ENCODE measurements around the gene RUNX2.

RUNX2 gene

DNA sequence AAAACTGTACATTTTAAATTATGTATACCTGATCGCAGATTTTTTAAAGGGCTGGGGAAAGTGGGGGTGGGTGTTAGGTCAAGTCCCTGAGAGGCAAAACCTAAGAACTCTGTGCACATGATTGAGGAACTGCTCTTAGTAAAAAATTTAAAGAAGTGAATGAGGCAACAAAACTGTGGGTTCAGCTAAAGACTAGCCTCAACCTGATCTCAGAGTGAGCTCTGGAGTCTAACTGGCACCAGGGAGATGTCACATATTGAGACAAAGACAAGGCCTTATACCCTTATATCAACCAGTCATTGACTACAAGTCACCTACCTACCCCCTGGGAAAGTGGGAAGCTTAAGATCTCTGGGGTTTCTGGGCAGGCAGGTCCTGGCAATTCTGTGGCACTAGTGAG, 27.4 kb upstream of the RUNX2 start:
- no peak overlapping the region for H3K27ac ChIP-seq
- TF ChIP-seq, protein P1, sequence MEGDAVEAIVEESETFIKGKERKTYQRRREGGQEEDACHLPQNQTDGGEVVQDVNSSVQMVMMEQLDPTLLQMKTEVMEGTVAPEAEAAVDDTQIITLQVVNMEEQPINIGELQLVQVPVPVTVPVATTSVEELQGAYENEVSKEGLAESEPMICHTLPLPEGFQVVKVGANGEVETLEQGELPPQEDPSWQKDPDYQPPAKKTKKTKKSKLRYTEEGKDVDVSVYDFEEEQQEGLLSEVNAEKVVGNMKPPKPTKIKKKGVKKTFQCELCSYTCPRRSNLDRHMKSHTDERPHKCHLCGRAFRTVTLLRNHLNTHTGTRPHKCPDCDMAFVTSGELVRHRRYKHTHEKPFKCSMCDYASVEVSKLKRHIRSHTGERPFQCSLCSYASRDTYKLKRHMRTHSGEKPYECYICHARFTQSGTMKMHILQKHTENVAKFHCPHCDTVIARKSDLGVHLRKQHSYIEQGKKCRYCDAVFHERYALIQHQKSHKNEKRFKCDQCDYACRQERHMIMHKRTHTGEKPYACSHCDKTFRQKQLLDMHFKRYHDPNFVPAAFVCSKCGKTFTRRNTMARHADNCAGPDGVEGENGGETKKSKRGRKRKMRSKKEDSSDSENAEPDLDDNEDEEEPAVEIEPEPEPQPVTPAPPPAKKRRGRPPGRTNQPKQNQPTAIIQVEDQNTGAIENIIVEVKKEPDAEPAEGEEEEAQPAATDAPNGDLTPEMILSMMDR (conservative IDR thresholded peaks at IDR 0.05), result no peak
- TF ChIP-seq ZFX (IDR thresholded peaks at IDR 0.05), result no peak

DNA sequence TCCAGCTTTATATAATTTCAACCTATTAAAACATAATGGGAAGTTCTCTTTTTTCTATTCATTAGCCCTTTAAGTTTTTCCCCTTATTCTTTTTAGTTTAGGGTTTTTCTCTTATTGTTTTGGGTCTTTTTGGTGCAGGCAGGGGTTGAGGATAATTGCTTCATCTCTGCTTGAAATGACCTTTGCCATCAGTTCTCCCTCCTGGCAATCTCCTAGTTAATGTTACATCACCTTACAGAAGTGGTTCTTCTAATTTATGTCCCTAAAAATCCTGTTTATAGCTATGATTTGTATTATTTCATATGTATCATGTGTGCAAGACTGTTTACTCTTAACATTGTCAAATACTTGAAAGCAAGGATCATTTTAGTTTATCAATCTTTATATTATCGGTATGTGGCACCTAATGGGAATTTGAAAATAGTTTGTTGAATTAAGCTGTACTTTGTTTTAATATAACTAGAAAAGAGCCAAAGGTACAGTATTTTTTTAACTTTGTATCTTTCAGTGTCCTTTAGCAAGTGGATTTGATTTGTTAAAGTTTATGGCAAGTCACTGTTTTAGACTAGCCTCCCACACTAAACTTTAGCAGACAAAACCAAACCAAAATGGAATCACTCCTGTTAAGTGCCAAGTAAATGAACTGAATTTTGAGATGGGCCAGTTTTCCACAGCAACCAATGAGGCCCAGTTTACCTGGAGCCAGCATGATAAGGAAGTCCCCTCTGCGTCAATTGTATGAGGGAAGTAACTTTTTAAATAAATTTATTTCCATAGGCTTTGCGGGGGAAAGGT, 26.6 kb upstream of the RUNX2 start:
- H3K27ac ChIP-seq, result no peak overlapping the region
- no peak for TF ChIP-seq ZFX (IDR thresholded peaks at IDR 0.05)
- TF ChIP-seq, protein P1 (conservative IDR thresholded peaks at IDR 0.05), result no peak

DNA sequence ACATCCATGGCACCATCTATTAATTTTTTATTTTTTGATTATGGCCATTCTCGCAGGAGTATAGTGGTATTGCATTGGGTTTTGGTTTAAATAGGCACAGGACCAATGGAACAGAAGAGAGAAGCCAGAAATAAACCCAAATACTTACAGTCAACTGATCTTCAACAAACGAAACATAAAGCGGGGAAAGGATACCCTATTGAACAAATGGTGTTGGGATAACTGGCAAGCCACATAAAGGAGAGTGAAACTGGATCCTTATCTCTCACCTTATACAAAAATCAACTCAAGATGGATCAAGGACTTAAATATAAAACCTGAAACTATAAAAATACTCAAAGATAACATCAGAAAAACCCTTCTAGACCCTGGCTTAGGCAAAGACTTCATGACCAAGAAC, 25.3 kb upstream of the RUNX2 start:
- no peak overlapping the region for H3K27ac ChIP-seq
- TF ChIP-seq ZFX (IDR thresholded peaks at IDR 0.05), result no peak
- TF ChIP-seq, protein P1 (conservative IDR thresholded peaks at IDR 0.05), result no peak

DNA sequence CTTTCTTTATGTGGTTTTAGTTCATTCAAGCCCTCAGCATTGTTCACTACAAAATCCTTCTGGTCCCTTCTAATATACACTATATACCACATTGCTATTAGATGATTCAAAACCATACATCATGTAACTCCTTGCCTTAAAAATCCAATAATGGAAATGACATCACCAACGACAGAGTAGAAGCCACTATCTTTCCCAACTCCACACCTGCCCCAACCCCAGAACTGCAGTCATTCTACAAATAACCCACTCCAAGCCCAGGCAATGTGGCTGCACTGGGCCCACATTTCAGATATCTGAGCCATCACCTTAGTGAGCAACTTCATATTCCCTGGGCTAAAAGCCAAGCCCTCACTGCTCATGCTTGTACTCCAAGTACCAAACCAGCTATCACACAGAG, 22.6 kb upstream of the RUNX2 start:
- TF ChIP-seq ZFX (IDR thresholded peaks at IDR 0.05), result no peak
- TF ChIP-seq, protein P1 (conservative IDR thresholded peaks at IDR 0.05), result no peak
- H3K27ac ChIP-seq, result no peak overlapping the region

DNA sequence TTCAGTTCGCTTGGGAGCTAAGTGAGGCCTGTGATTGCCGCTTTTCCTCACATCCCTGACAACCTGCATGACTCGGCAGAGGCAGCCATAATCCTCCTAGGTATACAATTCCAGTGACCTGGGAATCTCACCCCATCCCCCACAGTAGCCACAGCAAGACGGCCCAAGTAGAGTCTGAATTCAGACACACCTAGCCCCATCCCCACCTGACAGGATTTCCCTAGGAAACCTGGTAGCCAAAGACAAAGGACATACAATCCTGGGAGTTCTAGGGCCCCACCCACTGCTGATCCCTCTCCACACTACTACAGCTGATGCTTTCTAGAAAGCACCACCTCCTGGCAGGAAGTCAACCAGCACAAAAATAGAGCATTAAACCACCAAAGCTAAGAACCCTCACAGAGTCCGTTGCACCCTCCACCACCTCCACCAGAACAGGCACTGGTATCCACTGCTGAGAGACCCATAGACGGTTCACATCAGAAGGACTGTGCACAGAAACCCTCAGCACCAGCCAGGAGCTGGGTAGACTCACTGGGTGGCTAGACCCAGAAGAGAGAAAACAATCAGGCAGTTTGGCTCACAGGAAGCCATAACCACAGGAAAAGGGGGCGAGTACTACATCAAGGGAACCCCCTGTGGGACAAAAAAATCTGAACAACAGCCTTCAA, 17.9 kb upstream of the RUNX2 start:
- H3K27ac ChIP-seq, result no peak overlapping the region
- TF ChIP-seq ZFX (IDR thresholded peaks at IDR 0.05), result no peak
- TF ChIP-seq, protein P1 (conservative IDR thresholded peaks at IDR 0.05), result no peak

DNA sequence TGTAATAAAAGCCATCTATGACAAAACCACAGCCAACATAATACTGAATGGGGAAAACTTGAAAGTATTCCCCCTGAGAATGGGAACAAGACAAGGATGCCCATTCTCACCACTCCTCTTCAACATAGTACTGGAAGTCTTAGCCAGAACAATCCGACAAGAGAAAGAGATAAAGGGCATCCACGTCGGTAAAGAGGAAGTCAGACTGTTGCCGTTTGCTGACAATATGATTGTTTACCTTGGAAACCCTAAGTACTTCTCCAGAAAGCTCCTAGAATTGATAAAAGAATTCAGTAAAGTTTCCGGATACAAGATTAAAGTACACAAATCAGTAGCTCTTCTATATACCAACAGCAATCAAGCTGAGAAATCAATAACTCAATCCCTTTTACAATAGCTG, 14.0 kb upstream of the RUNX2 start:
- TF ChIP-seq ZFX (IDR thresholded peaks at IDR 0.05), result no peak
- TF ChIP-seq, protein P1 (conservative IDR thresholded peaks at IDR 0.05), result no peak
- H3K27ac ChIP-seq, result no peak overlapping the region

DNA sequence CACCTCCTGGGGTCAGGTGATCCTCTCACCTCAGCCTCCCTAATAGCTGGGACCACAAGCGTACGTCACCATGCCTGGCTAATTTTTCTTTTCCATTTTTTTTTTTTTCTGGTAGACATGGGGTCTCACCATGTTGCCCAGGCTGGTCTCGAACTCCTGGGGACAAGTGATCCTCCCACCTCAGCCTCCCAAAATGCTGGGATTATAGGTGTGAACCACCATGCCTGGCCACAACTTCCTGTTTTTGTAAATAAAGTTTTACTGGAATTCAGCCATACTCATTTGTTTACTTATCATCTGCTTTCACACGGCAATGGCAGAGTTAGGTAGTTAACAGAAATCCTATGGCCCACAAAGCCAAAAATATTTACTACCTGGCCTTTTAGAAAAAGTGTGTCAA, 7.8 kb upstream of the RUNX2 start:
- TF ChIP-seq, protein P1 (conservative IDR thresholded peaks at IDR 0.05), result no peak
- no peak for TF ChIP-seq ZFX (IDR thresholded peaks at IDR 0.05)
- no peak overlapping the region for H3K27ac ChIP-seq

All from C4-2B (cell line).